Right lobe of liver (tissue), 4 donors: ENCODE results near the gene DHRS7.

Source experiments
- POLR2A ChIP-seq: fragments of 450-650 bp; IDR thresholded peaks from one replicate; pipeline ENCODE4 v1.6.1; 2017; ENCODE audit warnings: antibody characterized with exemption, mild to moderate bottlenecking
- TF ChIP-seq, protein P1 (sequence below), 4 donors: fragments of 200-600 bp in 3 of 4; fragments of 450-650 bp in 1 of 4; IDR thresholded peaks; one replicate each; pipeline versions ENCODE4 v1.5.1 to v1.8.0; 2016 to 2022; ENCODE audit warnings: antibody characterized with exemption in 4 of 4, mild to moderate bottlenecking in 2 of 4
- donor health status: DM: no; HTN: no; CAD: no.
- donor health status: DM: no; HTN: no; CAD: no.
- donor health status: DM: no; HTN: yes; CAD: no.

GRCh38 chr14:60133487-60133886, 31.7 kb downstream of the DHRS7 start:
- TF ChIP-seq, protein P1, sequence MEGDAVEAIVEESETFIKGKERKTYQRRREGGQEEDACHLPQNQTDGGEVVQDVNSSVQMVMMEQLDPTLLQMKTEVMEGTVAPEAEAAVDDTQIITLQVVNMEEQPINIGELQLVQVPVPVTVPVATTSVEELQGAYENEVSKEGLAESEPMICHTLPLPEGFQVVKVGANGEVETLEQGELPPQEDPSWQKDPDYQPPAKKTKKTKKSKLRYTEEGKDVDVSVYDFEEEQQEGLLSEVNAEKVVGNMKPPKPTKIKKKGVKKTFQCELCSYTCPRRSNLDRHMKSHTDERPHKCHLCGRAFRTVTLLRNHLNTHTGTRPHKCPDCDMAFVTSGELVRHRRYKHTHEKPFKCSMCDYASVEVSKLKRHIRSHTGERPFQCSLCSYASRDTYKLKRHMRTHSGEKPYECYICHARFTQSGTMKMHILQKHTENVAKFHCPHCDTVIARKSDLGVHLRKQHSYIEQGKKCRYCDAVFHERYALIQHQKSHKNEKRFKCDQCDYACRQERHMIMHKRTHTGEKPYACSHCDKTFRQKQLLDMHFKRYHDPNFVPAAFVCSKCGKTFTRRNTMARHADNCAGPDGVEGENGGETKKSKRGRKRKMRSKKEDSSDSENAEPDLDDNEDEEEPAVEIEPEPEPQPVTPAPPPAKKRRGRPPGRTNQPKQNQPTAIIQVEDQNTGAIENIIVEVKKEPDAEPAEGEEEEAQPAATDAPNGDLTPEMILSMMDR (IDR thresholded peaks at IDR 0.05): no peak
- no peak for TF ChIP-seq POLR2A
